GM18526 (cell line): Measurements from ENCODE around the gene TBXT.

ENCODE experiments used
- POLR2A ChIP-seq: IDR thresholded peaks from 3 replicates; pipeline ENCODE4 v1.6.1; 2011; ENCODE audit not compliant: insufficient read length; ENCODE audit errors: extremely low read depth

The TBXT gene

DNA sequence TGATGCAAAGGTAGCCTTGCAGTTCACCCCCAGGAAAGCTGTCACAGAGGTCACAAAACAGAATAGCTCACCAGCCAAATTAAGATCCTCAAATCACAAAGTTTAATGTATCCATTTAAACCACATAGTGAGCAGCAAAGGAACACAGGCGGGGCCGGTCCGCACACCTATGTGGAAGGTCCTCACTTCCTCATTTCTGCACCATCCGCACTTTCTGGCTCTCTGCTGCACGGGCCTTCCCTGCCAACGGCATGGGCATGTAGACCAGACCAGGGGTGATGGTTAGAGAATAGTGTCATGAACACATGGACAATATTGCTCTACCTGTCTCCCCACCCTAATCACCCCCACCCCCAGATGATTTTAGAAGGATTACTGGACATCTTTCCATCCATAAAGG lies 12.1 kb upstream of the TBXT start:
- no peak for TF ChIP-seq POLR2A

DNA sequence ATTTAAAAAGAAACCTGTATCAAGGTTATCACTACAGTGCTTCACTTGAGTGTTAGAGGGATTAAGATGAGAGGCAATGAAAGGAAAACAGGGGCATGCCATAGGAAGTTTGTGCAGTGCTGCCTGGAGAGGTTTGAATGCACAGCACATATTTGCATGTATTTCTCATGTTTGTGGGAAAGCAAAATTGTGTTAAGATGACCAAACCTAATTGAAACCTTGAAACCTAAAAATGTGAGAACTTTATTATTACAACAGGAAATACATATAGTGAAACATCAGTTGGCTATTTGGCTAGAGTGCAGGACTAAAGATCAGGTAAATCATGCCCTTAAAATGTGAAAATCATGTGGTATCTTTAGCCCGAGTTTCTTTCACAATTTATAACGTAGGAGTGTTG lies 8.5 kb upstream of the TBXT start:
- TF ChIP-seq POLR2A, result no peak

DNA sequence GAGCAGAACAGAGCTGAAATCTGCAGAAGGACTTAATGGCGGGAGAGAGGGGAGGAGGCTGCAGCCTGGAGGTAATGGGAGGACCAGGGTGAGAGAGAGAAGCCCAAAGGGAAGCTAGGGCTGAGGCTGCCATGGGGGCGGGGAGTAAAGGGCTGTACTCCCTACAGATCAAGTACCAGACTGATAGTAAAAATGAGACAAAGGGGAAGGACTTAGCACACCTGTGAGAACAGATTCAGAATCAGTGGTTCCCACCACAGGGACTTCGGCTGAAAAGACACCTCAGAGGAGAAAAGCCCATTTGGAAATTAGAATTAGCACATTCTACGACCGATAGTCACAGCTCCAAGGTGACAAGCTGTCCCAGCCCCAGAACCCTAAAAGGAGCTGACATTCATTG lies 6.4 kb upstream of the TBXT start:
- no peak for TF ChIP-seq POLR2A

DNA sequence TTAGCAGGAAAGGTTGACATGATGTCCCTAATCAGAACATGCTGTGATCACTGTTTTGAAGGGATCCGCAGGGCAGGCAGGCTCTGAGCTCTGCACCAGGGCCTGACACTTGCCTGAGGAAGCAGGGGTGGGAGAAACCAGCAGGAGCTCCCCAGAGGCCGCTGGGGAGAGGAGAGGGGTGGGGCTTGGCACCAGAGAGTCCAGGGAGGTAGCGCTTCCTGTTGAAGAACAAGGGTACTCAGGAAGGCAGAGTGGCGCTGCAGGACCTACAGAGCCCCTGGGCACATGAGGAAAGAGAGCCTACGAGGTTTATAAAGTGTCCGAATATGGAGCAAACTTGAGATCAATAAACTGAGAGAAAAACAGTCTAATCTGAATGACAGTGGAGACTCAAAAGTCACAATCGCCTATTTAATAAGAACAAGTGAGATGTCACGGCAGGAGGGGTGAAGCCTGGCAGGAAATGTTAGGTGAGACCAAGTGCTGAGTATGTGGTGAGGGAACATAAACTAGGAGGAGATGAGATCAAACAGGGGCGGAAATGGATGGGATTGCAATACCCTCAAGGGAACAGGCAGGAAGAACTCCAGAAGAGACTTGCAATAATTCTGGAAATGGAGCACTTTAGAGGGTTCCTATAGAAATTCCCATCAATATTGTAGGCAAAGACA lies 5.8 kb upstream of the TBXT start:
- no peak for TF ChIP-seq POLR2A

DNA sequence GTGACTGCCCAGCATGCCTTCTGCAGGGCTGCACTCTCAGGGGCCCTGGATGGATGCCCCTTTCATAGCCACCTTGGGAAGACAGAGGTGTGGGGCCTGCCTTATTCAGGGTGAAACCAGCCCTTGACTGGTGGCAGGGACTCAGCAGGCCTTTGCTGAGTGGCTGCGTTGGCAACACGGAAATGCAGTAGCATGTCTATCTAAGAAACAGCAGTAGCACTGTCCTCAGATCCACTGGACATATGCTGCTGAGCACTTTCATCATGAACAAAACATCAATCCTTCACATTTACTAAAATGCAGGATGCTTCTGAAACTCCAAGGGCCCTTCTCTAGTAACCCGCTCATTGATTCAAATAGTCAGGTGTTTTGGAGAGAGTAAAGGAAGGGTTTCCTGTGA lies 4.9 kb upstream of the TBXT start:
- TF ChIP-seq POLR2A, result no peak

DNA sequence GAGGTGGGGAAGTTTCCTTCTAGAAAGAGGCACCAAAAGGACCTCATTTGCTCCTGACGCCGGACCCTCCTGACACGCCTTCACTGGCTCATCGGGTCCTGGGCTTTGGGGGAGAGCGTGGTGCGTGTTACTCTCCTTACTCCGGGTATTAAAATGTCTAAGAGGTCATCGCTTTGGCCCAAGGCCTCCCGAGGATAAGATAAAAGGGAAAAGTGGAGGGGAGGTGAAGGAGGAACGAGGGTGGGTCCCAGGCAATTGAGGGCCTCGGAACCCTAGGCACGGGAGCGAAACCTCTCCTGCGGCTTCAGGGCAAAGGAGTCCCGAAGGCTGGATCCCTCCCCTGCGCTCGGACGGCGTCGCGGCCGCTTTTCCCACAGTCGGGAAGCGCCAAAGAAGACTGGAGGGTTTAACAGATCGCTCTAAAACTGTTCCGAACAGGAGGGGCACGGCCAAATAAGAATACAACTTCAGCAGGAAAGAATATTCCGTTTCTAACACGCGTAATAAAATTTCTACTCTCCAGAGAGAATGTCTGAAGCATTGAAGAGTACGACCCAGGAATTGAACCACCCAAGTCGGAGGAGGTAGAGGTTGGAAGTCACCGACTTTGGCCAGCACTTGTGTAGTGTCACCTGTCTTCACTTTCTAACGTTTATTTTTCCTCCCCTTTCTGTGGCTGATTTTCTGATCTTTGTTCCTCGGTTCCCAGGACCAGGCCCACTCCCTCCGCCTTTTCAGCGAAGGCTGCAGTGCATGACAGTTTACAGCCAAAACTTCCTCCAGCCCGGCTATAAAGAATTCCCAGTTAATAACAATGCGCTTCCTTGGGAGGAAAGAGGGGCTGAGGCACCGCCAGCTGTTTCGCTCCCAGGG lies 2.1 kb upstream of the TBXT start:
- no peak for TF ChIP-seq POLR2A

DNA sequence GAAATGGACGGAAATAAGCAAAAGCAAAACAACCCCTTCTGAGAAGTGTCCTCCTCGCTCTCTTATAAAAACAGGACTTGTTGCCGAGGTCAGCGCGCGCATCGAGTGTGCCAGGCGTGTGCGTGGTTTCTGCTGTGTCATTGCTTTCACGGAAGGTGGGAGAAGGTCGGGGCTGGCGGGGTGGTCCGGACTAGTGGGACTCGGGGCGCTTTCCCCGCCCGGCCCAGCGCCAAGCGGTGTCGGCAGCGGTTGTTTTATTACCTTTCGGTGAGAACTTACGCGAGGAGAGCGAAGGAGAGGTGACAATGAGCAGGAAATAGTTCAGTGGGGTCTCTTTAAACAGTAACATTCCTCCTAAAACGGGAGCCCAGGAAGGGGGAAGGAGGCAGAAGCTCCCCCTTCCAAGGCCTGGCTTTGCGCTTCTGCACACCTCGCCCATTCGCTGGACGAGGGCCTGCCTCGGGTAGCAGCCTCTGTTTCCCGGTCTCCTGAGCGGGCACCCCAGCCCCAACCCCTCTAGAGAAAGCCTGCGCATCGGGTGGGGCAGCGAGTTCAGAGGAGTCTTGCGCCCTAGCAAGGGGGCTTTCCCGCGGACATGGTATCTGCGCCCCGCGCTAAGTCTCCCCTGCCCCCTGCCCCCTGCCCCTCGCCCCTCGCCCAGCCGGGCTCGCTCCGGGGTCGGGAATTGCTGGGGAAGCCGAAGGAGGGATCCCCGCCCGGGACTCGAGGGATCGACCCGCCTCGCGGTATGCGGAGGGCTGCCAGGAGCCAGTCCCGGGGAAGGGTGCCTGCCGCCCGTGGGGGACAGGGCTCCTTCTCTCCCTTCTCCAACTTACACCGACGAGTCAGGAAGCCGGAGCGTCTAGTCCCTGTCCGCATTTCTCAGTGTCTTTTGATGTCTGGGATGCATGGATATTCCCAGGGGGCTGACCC lies 1.2 kb upstream of the TBXT start:
- no peak for TF ChIP-seq POLR2A

DNA sequence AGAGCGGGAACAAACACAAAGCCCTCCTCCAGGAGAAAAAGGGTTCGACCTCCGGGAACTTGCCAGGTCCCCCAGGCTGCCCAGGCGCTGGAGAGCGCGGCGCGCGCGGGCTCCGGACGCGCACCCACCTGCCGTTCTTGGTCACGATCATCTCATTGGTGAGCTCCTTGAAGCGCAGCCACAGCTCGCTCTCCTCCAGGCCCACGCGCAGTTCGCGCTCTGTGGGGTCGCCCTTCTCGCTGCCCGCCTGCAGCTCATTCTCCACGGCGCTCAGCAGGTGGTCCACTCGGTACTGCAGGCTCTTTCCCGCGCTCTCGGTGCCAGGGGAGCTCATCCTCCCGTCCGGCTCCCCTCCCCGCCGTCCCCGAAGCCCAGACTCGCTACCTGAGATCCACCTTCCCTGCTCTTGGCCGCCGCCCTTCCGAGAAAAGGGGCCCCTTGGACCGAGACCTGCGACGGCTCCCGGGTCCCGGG lies 356 bp downstream of the TBXT start:
- TF ChIP-seq POLR2A, result no peak

DNA sequence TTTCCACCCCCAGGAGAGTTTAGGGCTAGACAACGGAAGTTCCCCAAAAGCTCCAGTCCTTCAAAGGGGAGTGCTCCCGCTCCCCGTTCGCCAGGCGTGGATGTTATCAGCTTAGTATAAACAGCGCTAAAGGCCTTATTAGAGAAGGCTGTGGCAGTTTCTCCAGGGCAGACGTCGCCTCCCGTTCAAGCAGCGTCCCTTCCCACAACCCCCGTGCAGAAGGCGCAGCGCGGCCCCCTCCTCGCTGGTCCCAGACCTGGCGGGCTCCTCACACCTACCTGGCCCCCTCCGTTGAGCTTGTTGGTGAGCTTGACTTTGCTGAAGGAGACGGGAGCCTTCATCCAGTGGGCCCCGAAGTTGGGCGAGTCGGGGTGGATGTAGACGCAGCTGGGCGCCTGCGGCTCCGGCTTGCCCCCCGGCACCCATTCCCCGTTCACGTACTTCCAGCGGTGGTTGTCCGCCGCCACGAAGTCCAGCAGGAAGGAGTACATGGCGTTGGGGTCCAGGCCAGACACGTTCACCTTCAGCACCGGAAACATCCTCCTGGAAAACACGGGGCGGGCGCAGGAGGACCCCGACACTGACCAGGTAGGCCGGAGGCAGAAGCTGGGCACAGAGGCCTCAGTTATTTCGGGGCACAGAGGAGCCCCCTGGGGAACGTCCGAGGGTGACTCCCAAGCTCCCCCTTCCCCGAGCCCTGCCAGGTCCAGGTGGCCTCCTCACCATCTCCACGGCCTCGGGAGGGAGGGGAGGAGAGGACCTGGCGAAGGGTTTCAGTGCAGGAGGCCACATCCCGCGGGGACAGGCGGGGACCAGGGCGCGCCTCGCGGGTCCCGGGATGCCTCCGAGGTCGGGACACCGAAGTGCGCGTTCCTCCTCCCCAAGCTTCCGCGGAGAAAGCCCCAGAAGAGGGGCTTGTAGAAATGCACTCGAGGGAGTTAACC lies 1.1 kb downstream of the TBXT start:
- TF ChIP-seq POLR2A, result no peak

DNA sequence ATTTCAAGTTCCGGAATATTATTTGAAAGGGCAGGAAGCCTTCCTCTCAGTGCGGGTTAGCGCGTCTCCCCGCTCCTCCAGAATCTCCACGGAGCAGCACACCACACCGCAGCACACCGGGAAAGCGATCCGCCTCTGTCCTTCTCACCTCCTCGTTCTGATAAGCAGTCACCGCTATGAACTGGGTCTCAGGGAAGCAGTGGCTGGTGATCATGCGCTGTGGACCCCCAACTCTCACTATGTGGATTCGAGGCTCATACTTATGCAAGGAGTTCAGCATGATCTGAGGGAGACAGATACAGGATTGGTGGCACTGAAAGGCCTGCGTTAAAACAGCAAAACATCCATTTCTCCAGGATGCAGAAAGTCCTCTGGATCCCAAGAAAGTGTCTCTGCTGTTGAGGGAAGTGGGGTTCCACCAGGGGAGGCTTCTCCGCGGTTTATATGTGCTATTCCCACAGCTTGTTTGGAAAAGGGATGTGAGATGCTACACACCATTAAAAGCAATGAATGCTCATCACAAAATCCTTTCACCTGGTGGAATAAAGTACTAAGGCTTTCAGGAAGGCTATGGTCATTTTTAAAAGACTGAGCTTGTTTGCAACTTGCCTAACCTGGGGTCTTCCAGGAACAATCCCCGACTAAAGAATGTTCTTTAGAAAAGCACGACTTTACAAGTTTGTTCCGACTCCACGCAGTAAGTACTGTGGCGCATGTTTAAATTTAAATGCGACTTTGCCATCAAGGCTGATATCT lies 1.9 kb downstream of the TBXT start:
- TF ChIP-seq POLR2A, result no peak

DNA sequence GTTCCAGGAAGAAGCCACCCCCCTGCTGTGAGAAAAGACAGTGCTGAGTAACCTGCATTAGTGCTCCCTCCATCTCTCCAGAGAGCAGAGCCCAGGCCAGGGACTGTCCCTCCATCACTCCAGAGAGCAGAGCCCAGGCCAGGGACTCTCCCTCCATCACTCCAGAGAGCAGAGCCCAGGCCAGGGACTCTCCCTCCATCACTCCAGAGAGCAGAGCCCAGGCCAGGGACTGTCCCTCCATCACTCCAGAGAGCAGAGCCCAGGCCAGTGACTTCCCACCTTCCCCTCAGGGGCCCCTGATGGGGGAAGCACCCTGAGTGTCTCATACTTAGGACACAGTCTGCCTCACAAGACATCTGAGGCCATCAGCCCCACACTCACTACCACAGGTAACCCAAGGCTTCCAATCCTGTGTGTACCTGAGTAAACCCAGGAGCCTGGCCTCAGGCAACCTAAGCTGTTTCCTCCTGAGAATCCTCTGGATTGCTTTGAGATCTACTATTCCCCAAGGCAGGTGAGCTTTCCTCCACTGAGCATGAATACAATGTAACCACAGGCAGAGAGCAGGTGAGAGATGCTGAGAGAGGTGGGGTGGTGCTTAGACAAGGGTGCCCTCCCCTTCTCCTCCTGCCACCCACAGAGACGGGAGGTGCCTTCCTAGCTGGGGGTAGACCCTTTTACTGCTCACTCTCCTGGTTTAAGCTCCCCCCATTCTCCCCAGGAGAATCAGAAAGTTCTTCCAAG lies 4.9 kb downstream of the TBXT start:
- TF ChIP-seq POLR2A, result no peak

DNA sequence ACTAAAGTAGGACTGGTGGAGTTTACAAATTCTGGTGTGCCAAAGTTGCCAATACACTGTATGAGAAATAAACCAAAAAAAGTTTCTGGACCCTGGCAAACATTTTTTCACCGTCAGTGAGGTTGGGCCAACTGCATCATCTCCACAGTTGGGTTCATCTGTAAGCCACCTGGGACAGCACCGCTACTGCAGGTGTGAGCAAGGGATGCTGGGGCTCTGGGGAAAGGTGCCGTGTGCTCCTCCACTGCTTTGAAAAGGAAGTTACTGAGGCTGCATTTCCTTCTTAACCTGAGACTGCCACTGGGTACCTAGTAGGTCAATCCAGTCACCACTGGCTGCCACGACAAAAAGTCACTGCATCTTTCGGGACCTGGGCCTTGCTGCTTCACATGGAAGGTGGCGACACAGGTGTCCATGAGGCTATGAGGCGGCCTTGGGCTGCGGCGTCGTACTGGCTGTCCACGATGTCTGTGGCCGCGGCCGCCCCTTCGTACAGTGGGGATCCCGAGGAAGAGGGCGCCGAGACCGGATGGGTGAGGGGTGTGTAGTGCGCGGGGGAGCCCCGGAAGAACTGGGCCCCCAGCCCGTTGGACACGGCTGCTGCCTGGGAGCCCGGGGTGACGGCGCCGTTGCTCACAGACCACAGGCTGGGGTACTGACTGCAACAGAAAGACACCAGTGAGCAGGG lies 9.6 kb downstream of the TBXT start:
- no peak for TF ChIP-seq POLR2A
